ENCODE measurements around the gene MACROD2. TPM values are rescaled to one million over a fixed set of nuclear protein-coding genes. Genes with fewer than 3 reads are reported as not detected.

Gene MACROD2
- total and polyA plus RNA-seq, 9 donors: 3.7 to 25.5 (median 7.8) TPM

- TF ChIP-seq CTCF (IDR thresholded peaks at IDR 0.05): no peak
- no peak for TF ChIP-seq POLR2A (IDR thresholded peaks at IDR 0.05)
- no peak for TF ChIP-seq EP300 (IDR thresholded peaks at IDR 0.05)
- H3K4me3 ChIP-seq: no peak overlapping the region
- WGBS, 3 donors: 84 to 97% (median 85%) methylated on average over 2 of the region's 2 CpGs
- H3K9me3 ChIP-seq: no peaks in the 10 kb centered on the region
- no peaks in the 10 kb centered on the region for H3K4me1 ChIP-seq (ENCODE audit: insufficient read depth)
- H3K36me3 ChIP-seq: no peaks in the 10 kb centered on the region
- no peak for DNase-seq
- H3K27me3 ChIP-seq: no peaks in the 10 kb centered on the region
- H3K27ac ChIP-seq: no peak overlapping the region
- intact Hi-C loops (cut with DNase I): no loop called here
These were observed 1404.5 kb downstream of the MACROD2 start for GRCh38 chr20:15399781-15400180.

GRCh38 chr20:15406072-15406471 lies 1410.8 kb downstream of the MACROD2 start:
- no peak overlapping the region for H3K4me3 ChIP-seq
- no peaks in the 10 kb centered on the region for H3K36me3 ChIP-seq
- TF ChIP-seq POLR2A (IDR thresholded peaks at IDR 0.05): no peak
- no peak for TF ChIP-seq CTCF (IDR thresholded peaks at IDR 0.05)
- TF ChIP-seq EP300 (IDR thresholded peaks at IDR 0.05): no peak
- DNase-seq: no peak
- H3K27me3 ChIP-seq: no peaks in the 10 kb centered on the region
- no peak overlapping the region for H3K27ac ChIP-seq
- intact Hi-C loops (cut with DNase I): no loop called here
- WGBS, 3 donors: 77 to 91% (median 84%) methylated on average over 3 of the region's 3 CpGs
- no peaks in the 10 kb centered on the region for H3K4me1 ChIP-seq (ENCODE audit: insufficient read depth)
- H3K9me3 ChIP-seq: no peaks in the 10 kb centered on the region

GRCh38 chr20:15411781-15412180 lies 1416.5 kb downstream of the MACROD2 start:
- WGBS, 3 donors: 76 to 90% (median 88%) methylated on average over 3 of the region's 3 CpGs

GRCh38 chr20:15415908-15416307 lies 1420.6 kb downstream of the MACROD2 start:
- DNase-seq: no peak
- intact Hi-C loops (cut with DNase I): no loop called here
- TF ChIP-seq CTCF (IDR thresholded peaks at IDR 0.05): no peak
- 85 to 89% (median 87%) methylated on average over 2 of the region's 2 CpGs for WGBS, 3 donors
- H3K4me1 ChIP-seq (ENCODE audit: insufficient read depth): no peaks in the 10 kb centered on the region
- H3K27ac ChIP-seq: no peak overlapping the region
- no peak overlapping the region for H3K4me3 ChIP-seq
- H3K36me3 ChIP-seq: no peaks in the 10 kb centered on the region
- H3K27me3 ChIP-seq: no peaks in the 10 kb centered on the region
- no peaks in the 10 kb centered on the region for H3K9me3 ChIP-seq

More at GRCh38 chr20:15411781-15412180, 1416.5 kb downstream of the MACROD2 start:
- no peaks in the 10 kb centered on the region for H3K9me3 ChIP-seq
- no peaks in the 10 kb centered on the region for H3K36me3 ChIP-seq
- no peaks in the 10 kb centered on the region for H3K4me1 ChIP-seq (ENCODE audit: insufficient read depth)
- no peak overlapping the region for H3K4me3 ChIP-seq
- DNase-seq: no peak
- no peak for TF ChIP-seq EP300 (IDR thresholded peaks at IDR 0.05)
- no peak for TF ChIP-seq POLR2A (IDR thresholded peaks at IDR 0.05)
- no peak for TF ChIP-seq CTCF (IDR thresholded peaks at IDR 0.05)
- H3K27me3 ChIP-seq: no peaks in the 10 kb centered on the region
- intact Hi-C loops (cut with DNase I): no loop called here
- no peak overlapping the region for H3K27ac ChIP-seq

GRCh38 chr20:15419856-15420255 lies 1424.5 kb downstream of the MACROD2 start:
- DNase-seq: no peak
- Histone ChIP-seq H3K27me3 (no peaks in the 10 kb centered on the region), H3K9me3 (no peaks in the 10 kb centered on the region), H3K27ac (no peak overlapping the region), H3K36me3 (no peaks in the 10 kb centered on the region), H3K4me3 (no peak overlapping the region), H3K4me1 (ENCODE audit: insufficient read depth) (no peaks in the 10 kb centered on the region)
- WGBS, 3 donors: 85 to 91% (median 86%) methylated on average over 2 of the region's 2 CpGs
- intact Hi-C loops (cut with DNase I): no loop called here
- TF ChIP-seq POLR2A (IDR thresholded peaks at IDR 0.05): no peak
- no peak for TF ChIP-seq EP300 (IDR thresholded peaks at IDR 0.05)
- TF ChIP-seq CTCF (IDR thresholded peaks at IDR 0.05): no peak

All from ovary (tissue), 9 donors.